Measurements from ENCODE around the gene CSMD2. TPM values are rescaled to one million over a fixed set of nuclear protein-coding genes. Genes with fewer than 3 reads are reported as not detected.

Gene CSMD2
- total RNA-seq, 2 donors from 2014 or later: 0.15 to 0.28 TPM

DNA sequence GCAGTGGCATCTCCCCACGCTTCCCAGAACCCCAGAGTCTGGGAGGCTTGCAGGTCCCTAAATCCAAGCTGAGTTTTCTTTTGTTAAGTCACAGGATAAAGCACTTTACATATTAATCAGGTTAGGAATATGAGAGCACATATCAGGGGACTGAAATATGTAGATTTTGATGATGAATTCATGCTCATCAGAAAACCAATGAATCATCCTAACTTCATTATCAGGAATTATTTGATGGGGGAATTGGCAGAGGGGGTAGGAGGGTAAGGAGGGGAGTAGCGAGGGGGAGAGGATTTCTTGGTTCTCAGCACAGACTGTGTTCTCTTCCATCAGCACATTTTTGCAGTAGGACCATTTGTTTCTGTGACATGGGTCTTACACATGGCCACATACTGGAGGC lies 269.1 kb downstream of the CSMD2 start:
- ATAC-seq (no peak), DNase-seq (no peak)
- intact Hi-C loops (cut with DNase I, micrococcal nuclease): no loop called here

DNA sequence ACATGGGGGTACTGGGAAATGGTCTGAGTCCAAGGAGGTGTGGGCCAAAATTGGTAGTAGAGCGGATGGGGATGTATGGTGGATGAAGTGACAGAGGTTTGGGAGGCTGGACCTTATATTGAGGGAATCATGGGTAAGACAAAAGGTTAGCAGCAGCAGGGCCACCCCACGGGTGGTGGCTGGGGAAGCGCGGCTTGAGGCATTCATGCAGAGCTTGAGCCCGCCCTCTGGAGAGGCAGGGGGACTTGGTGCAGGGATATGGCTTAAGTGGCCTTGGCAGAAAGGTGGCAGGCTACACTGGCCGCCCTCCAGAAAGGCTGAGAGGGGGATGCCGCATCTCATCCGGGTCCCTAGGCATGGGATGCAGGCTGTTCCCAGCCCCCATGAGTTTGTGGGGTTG lies 269.6 kb downstream of the CSMD2 start:
- no peak for DNase-seq
- ATAC-seq: no peak
- intact Hi-C loops (cut with DNase I, micrococcal nuclease): no loop called here

DNA sequence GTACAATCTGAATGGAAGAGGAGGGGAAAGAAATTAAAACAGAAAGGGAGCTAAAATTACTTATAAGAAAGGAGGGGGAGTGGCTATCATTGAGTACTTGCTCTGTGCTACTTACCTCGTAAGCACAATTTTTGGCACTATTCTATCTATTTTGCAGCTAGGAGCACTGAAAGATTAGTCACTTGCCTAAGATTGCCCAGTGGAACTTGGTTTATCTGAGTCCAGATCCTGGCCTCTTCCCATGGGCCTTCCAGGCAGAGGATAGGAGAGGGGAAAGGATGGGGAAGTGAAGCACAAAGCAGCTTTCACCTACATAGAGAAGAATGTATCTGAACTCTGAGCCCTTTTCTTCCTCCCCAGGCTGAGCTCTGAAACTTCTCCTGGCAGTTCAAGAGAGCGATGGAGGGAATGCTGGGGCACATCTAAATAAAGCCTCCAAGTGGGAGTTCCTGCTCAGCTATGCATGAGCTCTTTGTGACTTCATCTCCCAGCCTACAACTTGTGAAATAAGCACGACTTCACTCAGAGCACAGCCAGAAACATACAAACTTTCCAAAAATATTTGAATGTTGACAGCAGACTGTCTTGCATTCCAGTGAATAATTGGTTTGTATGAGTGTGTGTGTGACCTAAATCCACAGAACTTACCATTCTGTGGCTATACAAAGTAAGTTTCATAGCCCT lies 271.7 kb downstream of the CSMD2 start:
- no peak for DNase-seq
- intact Hi-C loops (cut with DNase I, micrococcal nuclease): no loop called here
- ATAC-seq: no peak

DNA sequence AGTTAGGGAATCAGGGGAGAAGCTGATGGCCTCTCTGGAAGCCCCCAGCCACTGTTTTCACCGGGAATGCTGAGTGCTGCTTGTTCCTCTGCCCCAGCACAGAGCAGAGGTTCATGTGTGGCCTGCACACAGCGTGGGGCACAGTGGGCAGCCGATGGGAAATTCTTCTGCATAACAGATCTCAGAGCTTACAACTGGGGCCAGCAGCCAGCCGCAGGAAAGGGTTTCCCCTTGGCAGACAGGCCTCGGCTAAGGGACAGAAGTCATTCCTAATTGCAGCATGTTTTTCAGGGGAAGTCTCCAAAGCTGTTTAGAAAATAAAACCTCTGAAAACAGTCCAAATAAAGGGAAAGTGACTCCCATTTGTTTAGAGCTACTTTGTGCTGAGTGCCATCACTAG lies 278.5 kb downstream of the CSMD2 start:
- intact Hi-C loops (cut with DNase I, micrococcal nuclease): no loop called here
- ATAC-seq (no peak), DNase-seq (no peak)

DNA sequence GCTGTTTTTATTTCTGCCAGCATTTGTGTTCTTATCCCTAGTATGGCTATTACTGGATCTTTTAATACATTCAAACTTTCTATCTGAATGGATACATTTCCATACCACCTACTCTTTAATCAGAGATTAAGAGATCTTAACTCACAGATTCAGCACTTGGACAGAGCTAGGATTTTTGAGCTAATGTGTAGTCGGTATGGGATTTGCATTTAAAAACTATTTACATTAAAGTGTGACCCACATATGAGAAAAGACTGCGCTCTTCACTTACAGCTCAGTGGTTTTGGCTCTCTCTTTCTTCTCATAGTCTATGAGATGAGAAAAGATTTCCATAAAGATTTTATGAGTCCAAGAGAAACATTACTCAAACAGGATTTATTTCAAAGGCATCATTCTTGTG lies 284.7 kb downstream of the CSMD2 start:
- ATAC-seq (no peak), DNase-seq (no peak)
- intact Hi-C loops (cut with DNase I, micrococcal nuclease): no loop called here

DNA sequence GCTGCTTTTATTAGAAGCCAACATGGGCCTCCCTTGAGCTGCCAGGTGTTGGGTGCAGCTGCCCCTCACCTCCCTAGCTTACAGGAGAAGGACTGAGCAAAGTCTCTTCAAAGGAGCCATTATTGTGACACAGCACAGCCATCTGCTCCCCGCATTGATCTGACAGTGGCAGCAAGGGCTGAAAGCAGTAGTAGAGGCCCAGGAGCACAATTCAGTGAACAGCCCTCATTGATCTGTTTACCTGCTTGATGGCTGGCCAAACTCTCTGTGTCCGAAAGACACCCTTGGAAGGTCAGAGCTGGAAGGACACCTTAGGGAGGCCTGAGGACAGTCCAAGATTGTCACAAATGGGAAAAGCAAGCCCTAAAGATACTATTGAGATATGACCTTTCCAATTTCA lies 286.6 kb downstream of the CSMD2 start:
- intact Hi-C loops (cut with DNase I, micrococcal nuclease): no loop called here
- ATAC-seq (no peak), DNase-seq (no peak)

DNA sequence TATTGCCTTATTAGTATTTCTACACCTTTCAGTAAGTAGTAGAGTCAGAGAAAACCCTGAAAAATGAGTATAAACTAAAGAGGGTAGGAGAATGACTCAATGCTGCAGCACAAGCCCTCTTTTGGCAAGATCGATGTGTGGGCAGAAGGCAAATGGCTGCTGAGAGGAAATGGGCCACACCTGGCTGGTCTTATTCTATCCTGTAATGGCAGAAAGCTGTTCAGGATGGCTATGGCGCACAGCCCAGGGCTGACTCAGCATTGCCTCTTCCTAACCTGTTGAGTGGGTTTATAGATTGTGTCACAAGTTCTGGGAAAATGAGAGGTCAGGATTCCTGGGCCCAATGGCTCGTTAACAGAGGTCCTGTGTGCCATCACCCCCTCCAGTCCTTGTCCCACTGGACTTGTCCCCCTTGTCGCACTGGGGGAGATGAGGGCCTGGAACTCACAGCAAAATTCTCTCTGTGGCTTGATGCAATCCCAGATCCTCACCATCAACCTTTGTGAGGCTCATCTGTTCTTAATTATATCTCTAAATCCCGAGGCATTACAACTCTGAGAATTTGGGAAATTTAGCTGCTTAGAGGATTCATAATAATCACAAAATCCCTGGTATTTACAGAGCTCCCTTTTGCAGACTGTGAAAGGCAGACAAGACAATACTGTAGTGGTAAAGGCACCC lies 287.9 kb downstream of the CSMD2 start:
- intact Hi-C loops (cut with DNase I, micrococcal nuclease): no loop called here
- ATAC-seq (no peak), DNase-seq (no peak)

DNA sequence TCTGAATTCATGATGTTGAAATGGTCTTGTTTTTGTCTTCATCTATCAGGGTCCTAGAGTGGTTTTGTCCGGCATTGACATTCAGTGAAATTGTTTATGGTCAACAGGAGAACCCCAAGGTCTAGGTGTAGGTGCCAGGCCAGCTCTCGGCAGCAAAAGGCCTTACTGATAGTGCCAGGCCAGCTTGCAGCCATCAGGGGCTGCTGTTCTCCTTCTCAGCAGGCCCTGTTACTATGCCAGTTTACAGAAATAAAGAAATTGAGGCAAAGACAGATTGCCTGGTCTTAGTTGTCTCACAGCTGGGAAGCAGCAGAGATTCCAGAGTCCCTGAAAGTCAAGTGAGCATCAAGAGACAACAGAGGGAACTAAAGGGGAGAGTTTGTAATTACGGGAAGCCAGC lies 289.2 kb downstream of the CSMD2 start:
- DNase-seq: no peak
- intact Hi-C loops (cut with DNase I, micrococcal nuclease): no loop called here
- ATAC-seq: no peak

DNA sequence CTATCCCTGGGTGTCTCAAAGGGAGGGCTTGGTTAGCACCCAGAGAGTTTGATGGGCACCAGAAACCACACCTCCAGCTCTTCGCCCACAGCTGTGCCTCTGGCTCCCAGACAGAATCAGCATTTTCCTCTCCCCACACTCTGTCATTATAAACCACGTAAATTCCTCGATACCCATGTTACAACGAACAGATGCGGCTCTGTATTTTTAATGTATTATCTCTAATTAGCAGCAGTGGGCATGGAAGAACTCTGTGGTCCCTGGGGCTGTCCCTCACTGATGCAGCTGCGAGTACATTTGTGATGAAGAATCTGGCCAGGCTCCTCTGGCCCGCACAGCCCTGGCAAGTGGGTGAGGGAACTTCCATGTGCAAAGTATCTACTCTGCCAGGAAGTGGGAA lies 290.4 kb downstream of the CSMD2 start:
- DNase-seq: no peak
- intact Hi-C loops (cut with DNase I, micrococcal nuclease): no loop called here
- ATAC-seq: no peak

DNA sequence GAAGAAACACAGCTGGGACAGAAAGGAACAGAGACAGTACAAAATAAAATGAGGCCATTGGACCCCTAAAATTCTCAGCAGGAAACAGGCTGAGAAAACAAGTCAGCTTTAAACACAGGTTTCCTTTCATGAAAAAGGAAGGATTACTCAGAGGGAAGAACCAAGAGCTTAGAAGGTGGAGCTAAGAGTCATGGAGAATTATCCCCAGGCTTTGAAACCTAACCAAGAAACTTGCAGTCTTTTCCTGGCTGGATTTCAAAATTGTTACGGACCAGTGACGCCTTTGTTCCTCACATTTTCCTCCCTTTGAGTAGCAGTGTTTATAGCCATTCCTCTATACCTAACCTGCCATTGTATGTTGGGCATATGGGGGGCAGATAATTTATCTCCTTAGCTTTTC lies 292.3 kb downstream of the CSMD2 start:
- intact Hi-C loops (cut with DNase I, micrococcal nuclease): no loop called here
- ATAC-seq: no peak
- no peak for DNase-seq

DNA sequence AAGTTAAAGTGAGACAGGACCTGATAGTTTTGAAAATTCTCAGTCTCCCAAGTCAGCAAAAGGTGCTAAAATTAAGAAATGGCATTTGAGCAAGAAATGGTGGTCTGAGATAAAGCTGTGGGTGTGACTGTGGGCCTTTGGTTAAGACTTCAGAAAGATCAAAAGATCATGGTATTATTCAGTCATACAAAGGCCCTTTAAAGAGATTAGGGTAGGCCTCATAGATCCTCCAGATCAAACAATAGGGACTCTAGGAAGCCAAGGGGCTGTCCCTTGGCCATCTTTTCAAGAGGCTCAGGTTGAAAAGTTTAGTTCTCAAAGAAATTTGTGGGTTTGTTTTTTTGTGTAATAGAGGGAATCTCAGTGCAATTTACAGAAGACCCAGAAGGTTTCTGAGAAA lies 292.8 kb downstream of the CSMD2 start:
- intact Hi-C loops (cut with DNase I, micrococcal nuclease): no loop called here
- no peak for DNase-seq
- ATAC-seq: no peak

DNA sequence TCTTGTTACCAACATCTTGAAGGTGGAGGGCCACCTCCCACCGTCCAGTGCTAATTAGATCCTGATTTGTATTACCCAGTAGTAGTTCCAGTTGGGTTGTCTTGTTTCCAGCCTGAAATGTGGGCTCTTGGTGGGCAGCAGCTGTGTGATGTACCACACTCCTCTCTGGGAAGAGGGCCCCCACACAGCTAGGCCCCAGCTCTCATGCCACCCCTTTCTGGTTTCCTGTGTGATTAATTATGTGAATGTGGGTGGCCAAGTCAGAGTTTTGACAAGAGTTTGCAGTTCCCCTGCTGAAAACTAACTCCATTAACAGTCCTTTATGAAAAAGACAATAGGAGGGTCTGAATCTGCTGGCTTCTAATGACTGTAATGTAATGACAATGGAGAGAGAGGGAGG lies 297.3 kb downstream of the CSMD2 start:
- no peak for ATAC-seq
- intact Hi-C loops (cut with DNase I, micrococcal nuclease): no loop called here
- DNase-seq: no peak

DNA sequence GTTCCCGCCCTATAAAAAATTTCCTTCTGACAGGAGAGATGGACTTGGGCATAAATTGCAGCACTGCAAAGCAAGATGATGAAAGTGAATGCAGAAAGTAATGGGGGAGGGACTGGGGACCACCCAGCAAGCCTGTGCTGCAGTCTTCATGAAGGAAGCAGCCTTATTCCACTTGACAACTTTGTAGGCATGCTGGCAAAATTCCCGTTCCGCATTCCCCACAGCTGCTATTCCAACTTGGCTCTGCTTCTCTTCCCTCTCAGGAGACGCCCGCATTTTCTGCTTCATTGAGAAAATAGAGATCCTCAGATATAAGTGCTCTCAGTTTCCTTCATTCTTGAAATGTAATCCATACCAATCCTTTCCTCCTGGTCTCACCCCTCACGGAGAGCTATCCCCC lies 298.7 kb downstream of the CSMD2 start:
- DNase-seq (no peak), ATAC-seq (no peak)
- intact Hi-C loops (cut with DNase I, micrococcal nuclease): no loop called here

DNA sequence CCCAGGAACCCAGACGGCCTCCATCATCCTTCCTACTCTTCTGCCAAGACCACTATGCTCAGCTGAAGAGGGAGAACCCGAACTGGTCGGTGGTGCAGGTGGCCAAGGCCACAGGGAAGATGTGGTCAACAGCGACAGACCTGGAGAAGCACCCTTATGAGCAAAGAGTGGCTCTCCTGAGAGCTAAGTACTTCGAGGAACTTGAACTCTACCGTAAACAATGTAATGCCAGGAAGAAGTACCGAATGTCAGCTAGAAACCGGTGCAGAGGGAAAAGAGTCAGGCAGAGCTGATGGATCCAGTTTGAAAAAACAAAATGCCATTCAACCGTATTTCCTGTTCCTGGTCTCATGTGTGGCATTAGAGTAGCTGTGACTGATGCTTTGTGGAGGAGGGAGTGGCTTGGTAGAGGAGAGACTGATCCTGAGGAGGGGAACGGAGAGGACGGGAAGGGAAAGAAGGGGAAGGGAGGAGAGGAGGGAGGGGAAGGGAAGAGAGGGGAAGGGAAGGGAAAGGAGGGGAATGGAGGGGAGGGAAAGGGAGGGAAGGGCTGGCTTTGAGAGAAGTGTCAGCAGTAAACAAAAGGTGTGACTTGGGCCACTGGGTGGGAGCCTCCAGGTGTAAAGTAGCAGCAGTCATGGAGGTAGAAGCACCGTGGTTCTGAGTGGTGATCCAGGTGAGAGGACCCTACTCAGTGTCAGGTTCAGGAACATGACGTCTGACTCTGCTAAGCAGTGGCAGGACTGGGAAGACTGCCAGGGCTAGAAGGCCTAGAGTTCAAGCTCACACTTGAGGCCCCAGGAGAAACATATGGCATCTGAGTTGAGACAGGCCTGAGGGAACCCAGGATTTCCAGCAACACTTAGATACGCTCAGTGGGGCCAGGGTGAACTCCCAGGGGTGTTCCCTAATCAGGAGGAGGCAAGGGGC lies 300.3 kb downstream of the CSMD2 start:
- intact Hi-C loops (cut with DNase I, micrococcal nuclease): no loop called here
- DNase-seq: no peak

DNA sequence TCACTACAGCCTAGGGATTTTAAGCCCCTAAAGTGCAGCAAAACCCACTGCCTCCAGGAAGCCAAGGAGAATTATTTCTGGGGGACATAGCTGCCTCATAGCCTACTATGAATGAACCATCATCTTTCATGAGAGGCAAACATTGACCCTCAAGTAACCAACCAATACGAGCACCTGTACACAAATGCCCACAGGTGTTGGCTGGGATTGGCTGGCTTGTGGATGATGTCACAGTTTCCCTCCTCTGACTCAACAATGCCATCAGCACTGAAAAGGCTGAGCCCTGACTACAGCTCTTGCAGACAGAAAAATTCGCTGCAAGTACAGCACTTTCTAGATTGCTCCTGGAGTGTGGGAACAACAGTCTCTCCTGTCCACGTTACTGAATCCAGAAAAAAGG lies 301.3 kb downstream of the CSMD2 start, which contains the start of gene HMGB4:
Gene HMGB4 (plus strand): TSS at position 301 of the 400 bp plus-strand sequence. CDS start 113 bp downstream, outside the sequence.
- intact Hi-C loops (cut with DNase I, micrococcal nuclease): no loop called here
- no peak for DNase-seq
- ATAC-seq: no peak

More for the DNA sequence above, 300.3 kb downstream of the CSMD2 start:
- no peak for ATAC-seq

DNA sequence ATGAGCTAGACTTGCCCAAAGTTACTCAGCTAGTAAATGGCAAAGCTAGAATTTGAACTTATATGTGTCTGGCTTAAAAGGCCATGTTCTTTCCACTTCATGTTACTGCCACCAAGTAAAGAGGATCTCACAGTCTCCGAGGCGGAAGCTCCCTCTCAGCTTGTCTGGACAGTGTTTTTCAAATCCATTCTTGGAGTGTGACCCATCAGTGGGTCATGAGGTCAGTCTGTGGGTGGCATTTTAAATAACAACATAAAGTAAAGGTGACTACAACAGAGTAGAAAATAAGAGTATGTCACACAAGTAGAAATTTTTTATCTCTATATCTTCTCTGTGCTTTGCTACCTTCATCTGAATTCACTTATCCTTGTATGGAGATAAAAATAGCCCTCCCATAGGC lies 304.4 kb downstream of the CSMD2 start:
- DNase-seq (no peak), ATAC-seq (no peak)
- intact Hi-C loops (cut with DNase I, micrococcal nuclease): no loop called here

DNA sequence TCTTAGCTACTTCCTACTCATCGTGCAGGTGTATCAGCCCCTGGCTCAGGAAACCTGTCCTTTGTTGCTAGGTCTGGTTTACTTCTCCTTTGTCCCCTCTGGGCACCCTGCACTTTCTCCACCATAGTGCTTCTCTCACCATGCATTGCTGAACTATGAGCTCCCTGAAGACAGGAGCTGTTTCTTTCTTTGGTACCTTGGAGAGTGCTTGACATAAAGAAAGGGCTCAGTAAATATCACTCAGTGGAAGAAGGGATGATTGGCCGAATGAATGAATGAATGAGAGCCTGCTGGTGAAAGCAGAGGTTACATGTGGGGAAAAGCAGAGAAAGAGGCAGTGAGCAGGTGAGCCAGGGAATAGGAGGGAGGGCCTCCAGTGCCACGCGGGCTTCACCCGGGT lies 310.9 kb downstream of the CSMD2 start:
- intact Hi-C loops (cut with DNase I, micrococcal nuclease): no loop called here
- ATAC-seq (no peak), DNase-seq (no peak)

DNA sequence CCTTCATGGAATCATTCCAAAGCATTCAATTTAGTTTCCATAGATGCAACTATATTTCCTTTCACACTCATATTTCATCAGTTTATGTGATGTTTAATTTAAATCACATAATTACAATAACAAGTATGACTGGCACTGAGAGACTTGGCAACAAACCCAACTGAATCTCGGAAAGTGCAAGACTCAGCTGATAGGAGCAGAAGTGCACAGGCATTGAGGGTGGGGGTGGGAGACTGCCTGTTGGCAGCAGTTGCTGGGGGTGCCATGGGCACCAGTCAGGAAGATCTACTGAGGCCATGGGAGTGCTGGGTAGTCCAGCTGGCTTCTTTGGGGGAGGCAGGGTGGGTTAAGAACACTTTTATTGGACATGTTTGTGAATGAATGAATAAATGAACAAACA lies 311.6 kb downstream of the CSMD2 start:
- DNase-seq (no peak), ATAC-seq (no peak)
- intact Hi-C loops (cut with DNase I, micrococcal nuclease): no loop called here

DNA sequence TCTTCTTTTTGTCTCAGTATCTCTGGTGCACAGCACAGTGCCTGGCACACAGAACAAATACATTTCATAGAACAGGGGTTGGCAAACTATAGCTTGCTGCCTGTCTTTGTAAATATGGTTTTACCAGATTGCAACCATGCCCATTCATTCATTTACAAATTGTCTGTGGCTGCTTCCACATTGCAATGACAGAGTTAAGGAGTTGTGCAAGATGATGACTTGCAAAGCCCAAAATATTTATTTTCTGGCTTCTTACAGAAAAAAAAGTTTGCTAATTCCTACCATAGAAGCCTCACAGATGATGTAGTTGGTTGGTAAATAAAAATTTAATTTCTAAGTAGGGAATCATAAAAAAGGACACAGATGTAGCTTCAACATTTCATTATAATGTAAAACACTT lies 312.3 kb downstream of the CSMD2 start:
- intact Hi-C loops (cut with DNase I, micrococcal nuclease): no loop called here
- DNase-seq: no peak
- ATAC-seq: no peak

DNA sequence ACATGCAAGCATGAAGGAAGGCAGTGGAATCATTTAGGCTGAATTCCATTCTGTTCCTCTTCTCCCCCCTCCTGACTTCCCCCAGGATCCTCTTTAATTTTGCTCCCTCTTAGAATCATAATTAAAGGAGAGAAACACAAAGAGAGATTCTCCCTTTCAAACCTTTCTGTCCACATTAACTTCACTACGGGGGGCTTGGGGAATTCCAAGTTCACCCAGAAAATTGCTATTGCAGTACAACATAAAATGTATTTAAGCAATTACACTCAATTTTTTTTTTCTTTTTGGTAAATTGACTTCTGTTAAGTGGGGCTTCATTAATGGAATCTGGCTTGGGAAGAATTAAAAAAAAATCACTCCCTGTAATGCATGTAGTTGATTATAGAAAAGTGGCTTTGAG lies 314.5 kb downstream of the CSMD2 start:
- no peak for ATAC-seq
- no peak for DNase-seq
- intact Hi-C loops (cut with DNase I, micrococcal nuclease): no loop called here

All from left colon (tissue), 2 donors.